HG03354 (cell line): Measurements from ENCODE around the gene NUDT4.
"Not testable (repeated sequence)": the region's sequence is repeated elsewhere in the genome, so short reads cannot be mapped to it uniquely, and the experiment has no call there.

ENCODE experiments used
- ATAC-seq: cut with Tn5 transposase; IDR thresholded peaks from one replicate; pipeline ENCODE4 v1.9.1; 2021; ENCODE audit warnings: mild to moderate bottlenecking; ENCODE audit not compliant: unreplicated experiment, poor library complexity, severe bottlenecking

The NUDT4 gene

GRCh38 chr12:93419388-93420034 is 41.8 kb downstream of the NUDT4 start:
- peak; percentile 47 for ATAC-seq

- ATAC-seq, result no peak
These were observed 44.3 kb downstream of the NUDT4 start for GRCh38 chr12:93422050-93422449.

- peak; percentile 48 for ATAC-seq
These were observed 48.1 kb downstream of the NUDT4 start for GRCh38 chr12:93425736-93426411.

GRCh38 chr12:93426412-93426805 is 48.7 kb downstream of the NUDT4 start:
- ATAC-seq, result peak; percentile 29

- ATAC-seq, result no peak
These were observed 50.2 kb downstream of the NUDT4 start for GRCh38 chr12:93427779-93428564.

GRCh38 chr12:93429448-93429847 is 51.7 kb downstream of the NUDT4 start:
- no peak for ATAC-seq

GRCh38 chr12:93429852-93430251 is 52.1 kb downstream of the NUDT4 start:
- ATAC-seq, result no peak

- ATAC-seq, result no peak
These were observed 52.6 kb downstream of the NUDT4 start for GRCh38 chr12:93430280-93430679.

GRCh38 chr12:93432031-93432430 is 54.3 kb downstream of the NUDT4 start:
- not testable (repeated sequence) for ATAC-seq

- ATAC-seq, result no peak
These were observed 56.6 kb downstream of the NUDT4 start for GRCh38 chr12:93434256-93434865.

- ATAC-seq, result no peak
These were observed 60.7 kb downstream of the NUDT4 start for GRCh38 chr12:93438266-93439050.

- no peak for ATAC-seq
These were observed 62.5 kb downstream of the NUDT4 start for GRCh38 chr12:93440043-93440835.

- ATAC-seq, result peak; percentile 9
These were observed 63.4 kb downstream of the NUDT4 start for GRCh38 chr12:93441081-93441616.

GRCh38 chr12:93441617-93442410 is 64.1 kb downstream of the NUDT4 start, which contains the start of gene UBE2N:
Gene UBE2N, minus strand, starts transcription at chr12:93441947. Its CDS starts 63 bp downstream, at chr12:93441884.
- ATAC-seq, result peak; percentile 85

- ATAC-seq, result no peak
These were observed 65.0 kb downstream of the NUDT4 start for GRCh38 chr12:93442411-93443340.

- no peak for ATAC-seq
These were observed 65.9 kb downstream of the NUDT4 start for GRCh38 chr12:93443576-93443975.
